ENCODE data around the gene IMPDH1. TPM values are rescaled to one million over a fixed set of nuclear protein-coding genes. Genes with fewer than 3 reads are reported as not detected.

IMPDH1 gene
- total and polyA plus RNA-seq, 11 donors: 12.3 to 65.3 (median 23.6) TPM

DNA sequence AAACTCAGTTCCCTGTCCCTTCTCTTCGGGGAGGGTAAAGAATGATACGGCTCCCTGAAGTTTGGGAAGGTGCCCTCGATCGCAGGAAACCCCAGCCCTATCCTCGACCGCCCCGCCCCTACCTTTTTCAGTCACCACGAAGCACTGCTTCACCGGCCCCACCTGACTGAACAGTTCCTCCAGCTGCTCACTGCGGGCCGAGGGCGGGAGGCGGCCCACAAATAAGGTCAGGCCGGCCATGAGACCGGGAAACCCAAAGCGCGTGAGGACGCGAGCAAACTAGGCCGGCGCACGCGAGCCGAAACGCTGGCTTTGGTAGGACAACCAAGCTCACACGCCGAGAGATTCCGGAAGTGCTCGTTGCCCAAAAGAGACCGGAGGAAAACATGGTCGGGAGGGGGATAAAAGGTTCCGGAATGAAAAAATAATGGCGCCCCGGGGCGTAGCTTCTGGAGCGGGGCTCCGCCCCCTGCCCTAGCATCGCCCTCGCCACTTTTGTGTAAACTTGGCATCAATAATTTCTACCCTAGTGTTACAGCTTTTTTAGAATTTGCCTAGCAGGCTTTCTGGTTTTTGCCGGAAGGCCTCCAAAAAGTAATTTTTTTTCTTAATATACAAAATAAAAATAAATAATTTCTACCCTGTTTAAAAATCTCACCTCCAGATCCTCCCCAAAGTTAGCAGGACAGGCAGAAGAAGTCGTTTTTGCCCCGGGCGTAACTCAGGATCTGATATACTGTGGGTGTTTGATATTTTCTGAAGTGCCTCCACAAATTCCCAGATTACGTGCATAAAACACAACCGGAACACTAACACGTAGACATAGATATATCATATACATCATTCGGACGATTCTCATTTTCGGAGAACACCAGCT, 66.0 kb downstream of the IMPDH1 start, which contains the start of gene RBM28:
Gene RBM28 (minus strand): TSS at position 355 of the 877 bp plus-strand sequence. CDS start 115 bp downstream, at position 240.
- H3K9me3 ChIP-seq: no peaks in the 10 kb centered on the region
- peak; percentile 85 to 92 (median 88) for DNase-seq
- H3K27me3 ChIP-seq: no peaks in the 10 kb centered on the region
- H3K4me3 ChIP-seq: peak within 1 kb of the TSS; percentile 62 to 92 (median 78)
- 13 to 17% (median 13%) methylated on average over 42 to 49 of the region's 49 CpGs for WGBS, 4 donors
- H3K4me1 ChIP-seq: peaks cover 0 to 31% (median 21%) of the 10 kb centered on the region in 12 donors
- H3K36me3 ChIP-seq: peaks cover 0 to 26% (median 9%) of the 10 kb centered on the region in 9 donors
- TF ChIP-seq POLR2A (IDR thresholded peaks at IDR 0.05): peak in 1 of 2 donors; percentile 64
- TF ChIP-seq, protein P1, sequence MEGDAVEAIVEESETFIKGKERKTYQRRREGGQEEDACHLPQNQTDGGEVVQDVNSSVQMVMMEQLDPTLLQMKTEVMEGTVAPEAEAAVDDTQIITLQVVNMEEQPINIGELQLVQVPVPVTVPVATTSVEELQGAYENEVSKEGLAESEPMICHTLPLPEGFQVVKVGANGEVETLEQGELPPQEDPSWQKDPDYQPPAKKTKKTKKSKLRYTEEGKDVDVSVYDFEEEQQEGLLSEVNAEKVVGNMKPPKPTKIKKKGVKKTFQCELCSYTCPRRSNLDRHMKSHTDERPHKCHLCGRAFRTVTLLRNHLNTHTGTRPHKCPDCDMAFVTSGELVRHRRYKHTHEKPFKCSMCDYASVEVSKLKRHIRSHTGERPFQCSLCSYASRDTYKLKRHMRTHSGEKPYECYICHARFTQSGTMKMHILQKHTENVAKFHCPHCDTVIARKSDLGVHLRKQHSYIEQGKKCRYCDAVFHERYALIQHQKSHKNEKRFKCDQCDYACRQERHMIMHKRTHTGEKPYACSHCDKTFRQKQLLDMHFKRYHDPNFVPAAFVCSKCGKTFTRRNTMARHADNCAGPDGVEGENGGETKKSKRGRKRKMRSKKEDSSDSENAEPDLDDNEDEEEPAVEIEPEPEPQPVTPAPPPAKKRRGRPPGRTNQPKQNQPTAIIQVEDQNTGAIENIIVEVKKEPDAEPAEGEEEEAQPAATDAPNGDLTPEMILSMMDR (IDR thresholded peaks at IDR 0.05): peak in 1 of 12 donors; percentile 7
- ATAC-seq: peak; percentile 88 to 95 (median 93)
- peak within 1 kb of the TSS; percentile 19 to 90 (median 78) for H3K27ac ChIP-seq
- intact Hi-C loops (cut with DNase I): no loop called here

Other genes with a start within 250 kb of the IMPDH1 start
- gene LEP, start 168.7 kb downstream of the IMPDH1 start, total RNA-seq: 1 to 10 TPM in 3 of 9 donors, under 1 TPM in 3, not detected in 3; 0.13 to 8.4 (median 1.3) TPM
- gene LEP, start 168.7 kb downstream of the IMPDH1 start, polyA plus RNA-seq: under 1 TPM; 0.12 to 0.34 TPM
- gene RBM28, start 66.1 kb downstream of the IMPDH1 start, total RNA-seq: 10 to 100 TPM; 12.0 to 29.0 (median 25.3) TPM
- 10 to 100 TPM; 21.7 to 40.2 TPM for gene RBM28, start 66.1 kb downstream of the IMPDH1 start, polyA plus RNA-seq
- gene PRRT4, start 48.3 kb downstream of the IMPDH1 start, total RNA-seq: 1 to 10 TPM in 8 of 9 donors, under 1 TPM in 1; 0.31 to 3.1 (median 1.9) TPM
- gene PRRT4, start 48.3 kb downstream of the IMPDH1 start, polyA plus RNA-seq: 1 to 10 TPM in 1 of 2 donors, under 1 TPM in 1; 0.51 to 2.7 TPM
- 10 to 100 TPM in 3 of 9 donors, 1 to 10 TPM in 6; 6.1 to 17.7 (median 7.7) TPM for gene HILPDA, start 45.9 kb upstream of the IMPDH1 start, total RNA-seq
- 1 to 10 TPM; 7.5 to 8.5 TPM for gene HILPDA, start 45.9 kb upstream of the IMPDH1 start, polyA plus RNA-seq
- 10 to 100 TPM; 15.0 to 24.6 (median 21.4) TPM for gene METTL2B, start 66.8 kb upstream of the IMPDH1 start, total RNA-seq
- gene METTL2B, start 66.8 kb upstream of the IMPDH1 start, polyA plus RNA-seq: 10 to 100 TPM in 1 of 2 donors, 1 to 10 TPM in 1; 9.1 to 20.0 TPM